Measurements from ENCODE around the gene SNRPA1. TPM values are rescaled to one million over a fixed set of nuclear protein-coding genes. Genes with fewer than 3 reads are reported as not detected.

Gene SNRPA1
- total and polyA plus RNA-seq, 9 of the 15 experiments (the other 6 are each of a cell fraction or from before 2014, with no cell fraction given): 62.7 to 245 (median 189) TPM

DNA sequence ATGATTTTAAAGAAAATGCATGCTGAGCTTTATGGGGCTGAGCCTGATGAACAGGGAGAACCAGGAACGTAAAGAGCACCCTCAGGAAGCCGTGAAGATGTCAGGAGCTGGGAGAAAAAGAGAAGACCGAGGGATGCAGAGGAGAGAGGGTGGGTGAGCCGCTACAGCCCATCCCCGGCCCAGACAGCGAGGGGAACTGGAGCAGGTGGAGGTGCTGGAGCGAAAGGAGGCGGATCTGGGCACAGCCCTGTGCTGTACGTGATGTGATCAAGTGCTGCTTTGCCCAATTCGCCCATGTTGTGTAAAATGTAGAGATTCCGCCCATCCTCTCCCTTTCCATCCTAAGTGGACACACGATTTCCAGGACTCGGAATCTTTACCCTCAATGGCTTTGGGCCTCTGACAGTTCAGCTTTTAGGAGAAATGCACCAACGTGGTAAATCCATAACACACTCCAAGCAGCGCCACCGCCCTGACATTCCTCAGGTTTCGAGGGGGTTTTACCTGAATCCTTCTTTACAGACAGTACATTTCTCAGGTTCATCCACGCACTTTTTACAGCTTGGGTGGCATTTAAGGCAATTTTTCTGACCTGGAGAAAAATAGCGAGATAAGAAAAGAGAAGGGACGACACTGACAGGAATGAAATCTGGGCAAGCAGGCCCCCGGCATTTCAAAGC, 27.1 kb upstream of the SNRPA1 start:
- Histone ChIP-seq H2AFZ (ENCODE audit: low read depth, low read length) (no peak overlapping the region), H3K9me3 (replicated peaks; ENCODE audit: control insufficient read depth, insufficient read depth, low read depth, low read length) (no peaks in the 10 kb centered on the region), H3K36me3 (ENCODE audit: control insufficient read depth, insufficient read depth, low read length) (no peaks in the 10 kb centered on the region), H3K27ac (ENCODE audit: extremely low read depth, low read depth, low read length) (no peak overlapping the region), H3K79me2 (ENCODE audit: control insufficient read depth, insufficient read depth, low read length) (no peaks in the 10 kb centered on the region), H3K27me3 (ENCODE audit: control insufficient read depth in 2 of 2, insufficient read depth in 2 of 2, low read length in 2 of 2) (peaks cover 0 to 35% of the 10 kb centered on the region in 2 experiments; a peak in 3 of 5 replicates), H3K9ac (ENCODE audit: insufficient read depth in 1 of 2, low read depth in 2 of 2, low read length in 2 of 2) (no peak overlapping the region), H3K9me1 (ENCODE audit: control insufficient read depth, insufficient read depth, low read length) (no peaks in the 10 kb centered on the region), H4K20me1 (replicated peaks; ENCODE audit: control insufficient read depth, insufficient read depth, low read length) (no peaks in the 10 kb centered on the region), H3K4me2 (ENCODE audit: insufficient read depth, low read length) (no peak overlapping the region), H3K4me1 (replicated peaks in 1 of 2; ENCODE audit: control insufficient read depth in 2 of 2, insufficient read depth in 2 of 2, low read length in 2 of 2) (no peaks in the 10 kb centered on the region), H3K4me3 (no peak overlapping the region)
- in situ Hi-C loops (cut with MboI) (no loop called here), intact Hi-C loops (cut with micrococcal nuclease) (no loop called here)
- no TSS peak for BruUV-seq (replicated peaks)
- ChIA-PET CTCF (ENCODE audit: low intra/inter-chr PET ratio) (no interaction called here), POLR2A (interaction anchor here (0.6 kb wide), 1 partner anchor 33 kb away, joined by 3 read pairs; no protein-coding TSS in a partner anchor)
- TF ChIP-seq POLR2AphosphoS2 (IDR thresholded peaks at IDR 0.05; ENCODE audit: low read length): no peak
- no peak for TF ChIP-seq TCF7 (IDR thresholded peaks at IDR 0.05; ENCODE audit: borderline replicate concordance)
- TF ChIP-seq, protein P1, sequence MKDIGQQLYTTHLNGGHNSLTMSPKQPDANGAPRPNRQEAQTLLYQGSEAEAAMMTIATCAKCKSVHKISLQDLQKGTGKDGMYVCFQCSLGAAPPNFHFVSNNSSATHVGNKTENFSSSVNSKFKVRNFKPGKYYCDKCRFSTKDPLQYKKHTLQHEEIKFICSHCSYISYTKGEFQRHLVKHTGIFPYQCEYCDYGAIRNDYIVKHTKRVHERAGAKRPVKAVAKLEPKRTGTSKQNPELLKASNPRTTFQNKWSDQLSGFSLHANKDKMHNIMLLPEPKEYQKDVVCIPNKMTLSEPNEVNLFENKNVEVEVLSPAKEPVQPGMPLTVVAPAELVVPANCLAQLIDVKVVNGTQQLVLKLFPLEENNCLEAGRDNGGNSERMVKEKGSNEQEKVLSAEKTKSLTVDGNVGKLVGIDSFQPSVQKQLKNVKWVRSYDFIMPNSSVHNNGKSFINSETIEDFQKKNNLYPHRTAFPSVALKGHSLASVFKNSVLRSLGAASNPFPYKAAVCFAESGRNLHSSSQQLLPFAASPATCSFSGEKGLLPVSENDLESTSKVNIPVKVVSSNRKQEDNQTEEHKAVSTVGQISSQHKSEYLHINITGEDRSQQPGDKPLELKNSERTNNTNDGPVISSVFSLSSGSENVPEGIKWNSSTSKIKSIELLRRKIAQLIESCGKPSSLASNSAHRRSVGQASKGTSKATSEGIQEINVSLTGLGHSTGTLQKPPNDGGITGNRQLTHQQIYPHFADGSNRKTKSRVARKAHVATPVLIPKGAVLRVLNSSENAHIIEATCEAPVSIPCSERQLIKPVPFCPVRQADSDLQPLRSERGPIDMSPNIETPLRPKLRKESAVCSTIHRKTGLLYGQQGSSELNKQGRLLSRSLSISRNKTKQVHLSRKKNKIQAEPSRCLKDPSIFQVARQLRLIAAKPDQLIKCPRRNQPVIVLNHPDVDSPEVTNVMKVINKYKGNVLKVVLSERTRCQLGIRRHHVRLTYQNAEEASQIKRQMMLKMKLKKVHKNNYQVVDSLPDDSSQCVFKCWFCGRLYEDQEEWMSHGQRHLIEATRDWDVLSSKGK (CRISPR knock-in tag; IDR thresholded peaks at IDR 0.05): no peak
- TF ChIP-seq, protein P2, sequence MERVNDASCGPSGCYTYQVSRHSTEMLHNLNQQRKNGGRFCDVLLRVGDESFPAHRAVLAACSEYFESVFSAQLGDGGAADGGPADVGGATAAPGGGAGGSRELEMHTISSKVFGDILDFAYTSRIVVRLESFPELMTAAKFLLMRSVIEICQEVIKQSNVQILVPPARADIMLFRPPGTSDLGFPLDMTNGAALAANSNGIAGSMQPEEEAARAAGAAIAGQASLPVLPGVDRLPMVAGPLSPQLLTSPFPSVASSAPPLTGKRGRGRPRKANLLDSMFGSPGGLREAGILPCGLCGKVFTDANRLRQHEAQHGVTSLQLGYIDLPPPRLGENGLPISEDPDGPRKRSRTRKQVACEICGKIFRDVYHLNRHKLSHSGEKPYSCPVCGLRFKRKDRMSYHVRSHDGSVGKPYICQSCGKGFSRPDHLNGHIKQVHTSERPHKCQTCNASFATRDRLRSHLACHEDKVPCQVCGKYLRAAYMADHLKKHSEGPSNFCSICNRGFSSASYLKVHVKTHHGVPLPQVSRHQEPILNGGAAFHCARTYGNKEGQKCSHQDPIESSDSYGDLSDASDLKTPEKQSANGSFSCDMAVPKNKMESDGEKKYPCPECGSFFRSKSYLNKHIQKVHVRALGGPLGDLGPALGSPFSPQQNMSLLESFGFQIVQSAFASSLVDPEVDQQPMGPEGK (CRISPR knock-in tag; IDR thresholded peaks at IDR 0.05; ENCODE audit: borderline replicate concordance): no peak
- 50% methylated on average over 18 of the region's 21 CpGs for WGBS (ENCODE audit: insufficient coverage, low coverage, missing lambda C conversion rate)
- no peak for ATAC-seq
- FAIRE-seq: no peak
- no peak for DNase-seq (ENCODE audit: extremely low read depth in 1 of 4, low spot score in 3 of 4)

Data from K562 (cell line).